ENCODE results near the gene ATG4B. TPM values are rescaled to one million over a fixed set of nuclear protein-coding genes. Genes with fewer than 3 reads are reported as not detected.
A peak's percentile ranks its signal among the peaks of the same experiment; 100 is the strongest.
"Not testable (repeated sequence)": the region's sequence is repeated elsewhere in the genome, so short reads cannot be mapped to it uniquely, and the experiment has no call there.

ATG4B gene
- total and polyA plus RNA-seq, 2 experiments from 2014 or later: 105 to 110 TPM

GRCh38 chr2:241659150-241659739 is 21.8 kb downstream of the ATG4B start:
- Histone ChIP-seq H3K9me3 (ENCODE audit: low read depth) (no peaks in the 10 kb centered on the region), H3K27ac (no peak overlapping the region), H3K36me3 (peaks cover 11% of the 10 kb centered on the region), H3K27me3 (no peaks in the 10 kb centered on the region), H3K4me1 (ENCODE audit: low read depth) (no peaks in the 10 kb centered on the region), H3K4me3 (no peak overlapping the region)
- TF ChIP-seq CTCF (IDR thresholded peaks at IDR 0.05; ENCODE audit: low read depth, low read length): peak; percentile 73
- DNase-seq (ENCODE audit: low read depth in 1 of 2, low spot score in 1 of 2): peak; percentile 59 to 85

GRCh38 chr2:241660593-241661213 is 23.2 kb downstream of the ATG4B start:
- H3K4me3 ChIP-seq: no peak overlapping the region
- no peak overlapping the region for H3K27ac ChIP-seq
- no peaks in the 10 kb centered on the region for H3K4me1 ChIP-seq (ENCODE audit: low read depth)
- peaks cover 3% of the 10 kb centered on the region for H3K36me3 ChIP-seq
- DNase-seq (ENCODE audit: low read depth in 1 of 2, low spot score in 1 of 2): no peak
- no peaks in the 10 kb centered on the region for H3K9me3 ChIP-seq (ENCODE audit: low read depth)
- H3K27me3 ChIP-seq: no peaks in the 10 kb centered on the region
- TF ChIP-seq CTCF (IDR thresholded peaks at IDR 0.05; ENCODE audit: low read depth, low read length): no peak

- H3K4me1 ChIP-seq (ENCODE audit: low read depth); H3K9me3 ChIP-seq (ENCODE audit: low read depth); H3K36me3 ChIP-seq; DNase-seq (ENCODE audit: low read depth in 1 of 2, low spot score in 1 of 2); H3K27ac ChIP-seq; H3K27me3 ChIP-seq; H3K4me3 ChIP-seq: not testable (repeated sequence)
Observed at GRCh38 chr2:241662731-241663130, 25.2 kb downstream of the ATG4B start.

- Histone ChIP-seq H3K36me3 (no peaks in the 10 kb centered on the region), H3K27ac (no peak overlapping the region), H3K9me3 (ENCODE audit: low read depth) (no peaks in the 10 kb centered on the region), H3K27me3 (no peaks in the 10 kb centered on the region), H3K4me1 (ENCODE audit: low read depth) (peaks cover 9% of the 10 kb centered on the region), H3K4me3 (no peak overlapping the region)
- DNase-seq (ENCODE audit: low read depth in 1 of 2, low spot score in 1 of 2): no peak
- no peak for TF ChIP-seq CTCF (IDR thresholded peaks at IDR 0.05; ENCODE audit: low read depth, low read length)
Observed at GRCh38 chr2:241665731-241666440, 28.4 kb downstream of the ATG4B start.

GRCh38 chr2:241666627-241667400 is 29.3 kb downstream of the ATG4B start:
- Histone ChIP-seq H3K27ac (no peak overlapping the region), H3K27me3 (no peaks in the 10 kb centered on the region)

More at GRCh38 chr2:241666627-241667400, 29.3 kb downstream of the ATG4B start:
- DNase-seq (ENCODE audit: low read depth in 1 of 2, low spot score in 1 of 2): peak; percentile 20 to 55
- H3K4me1 ChIP-seq (ENCODE audit: low read depth): peaks cover 9% of the 10 kb centered on the region
- no peak for TF ChIP-seq CTCF (IDR thresholded peaks at IDR 0.05; ENCODE audit: low read depth, low read length)
- H3K9me3 ChIP-seq (ENCODE audit: low read depth): no peaks in the 10 kb centered on the region
- H3K36me3 ChIP-seq: no peaks in the 10 kb centered on the region
- H3K4me3 ChIP-seq: no peak overlapping the region
